Measurements from ENCODE around the gene LCN6. TPM values are rescaled to one million over a fixed set of nuclear protein-coding genes. Genes with fewer than 3 reads are reported as not detected.
"Not testable (repeated sequence)": the region's sequence is repeated elsewhere in the genome, so short reads cannot be mapped to it uniquely, and the experiment has no call there.

LCN6 gene
- total RNA-seq, 2 experiments from 2014 or later, result not detected

DNA sequence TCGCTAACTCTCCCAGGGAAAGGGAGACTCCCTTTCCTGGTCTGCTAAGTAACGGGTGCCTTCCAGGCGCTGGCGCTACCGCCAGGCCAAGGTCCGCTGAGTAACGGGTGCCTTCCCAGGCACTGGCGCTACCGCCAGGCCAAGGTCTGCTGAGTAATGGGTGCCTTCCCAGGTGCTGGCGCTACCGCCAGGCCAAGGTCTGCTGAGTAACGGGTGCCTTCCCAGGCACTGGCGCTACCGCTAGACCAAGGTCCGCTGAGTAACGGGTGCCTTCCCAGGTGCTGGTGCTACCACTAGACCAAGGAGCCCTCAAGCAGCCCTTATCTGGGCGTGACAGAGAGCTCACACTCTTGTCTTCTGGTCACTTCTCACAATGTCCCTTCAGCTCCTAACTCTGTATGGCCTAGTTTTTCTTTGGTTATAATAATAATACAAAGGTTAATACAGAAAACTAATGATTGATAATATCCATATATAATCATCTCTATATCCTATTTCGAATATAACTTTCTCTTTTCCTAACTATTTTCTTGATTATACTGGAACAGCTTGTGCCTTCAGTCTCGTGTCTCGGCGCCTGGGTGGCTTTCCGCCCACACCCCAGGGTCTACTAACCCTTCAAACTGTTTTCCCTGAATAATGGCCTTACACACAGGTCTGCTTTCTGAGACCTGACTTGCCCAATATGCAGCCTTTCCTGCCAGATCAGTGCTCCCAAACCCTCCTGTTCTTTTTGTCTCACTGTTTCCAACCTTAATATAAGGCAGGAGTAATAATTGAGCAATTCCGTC lies 37.4 kb upstream of the LCN6 start:
- CTCF ChIA-PET, result interaction anchor here (1.1 to 3.8 kb wide), 5 partner anchors 16 to 249 kb away, joined by 3 to 23 read pairs (median 3); no protein-coding TSS in a partner anchor
- POLR2A ChIA-PET, result not testable (repeated sequence)

DNA sequence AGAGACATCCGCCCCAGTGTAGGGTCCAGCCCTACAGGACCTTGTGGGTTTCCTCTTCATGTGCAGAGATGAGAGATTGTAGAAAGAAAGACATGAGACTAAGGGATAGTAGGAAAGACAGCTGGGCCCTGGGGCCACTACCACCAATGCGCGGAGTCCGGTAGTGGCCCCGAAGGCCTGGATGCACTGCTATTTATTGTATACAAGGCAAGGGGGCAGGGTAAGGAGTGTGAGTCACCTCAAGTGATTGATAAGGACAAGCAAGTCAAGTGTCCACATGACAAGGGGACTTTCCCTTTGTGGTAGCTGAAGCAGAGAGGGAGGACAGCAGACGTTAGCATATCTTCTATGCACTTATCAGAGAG lies 36.7 kb upstream of the LCN6 start:
- ChIA-PET CTCF (interaction anchor here (1.5 to 3.8 kb wide), 3 partner anchors 16 to 250 kb away, joined by 3 to 23 read pairs (median 4); no protein-coding TSS in a partner anchor), POLR2A (no interaction called here)

DNA sequence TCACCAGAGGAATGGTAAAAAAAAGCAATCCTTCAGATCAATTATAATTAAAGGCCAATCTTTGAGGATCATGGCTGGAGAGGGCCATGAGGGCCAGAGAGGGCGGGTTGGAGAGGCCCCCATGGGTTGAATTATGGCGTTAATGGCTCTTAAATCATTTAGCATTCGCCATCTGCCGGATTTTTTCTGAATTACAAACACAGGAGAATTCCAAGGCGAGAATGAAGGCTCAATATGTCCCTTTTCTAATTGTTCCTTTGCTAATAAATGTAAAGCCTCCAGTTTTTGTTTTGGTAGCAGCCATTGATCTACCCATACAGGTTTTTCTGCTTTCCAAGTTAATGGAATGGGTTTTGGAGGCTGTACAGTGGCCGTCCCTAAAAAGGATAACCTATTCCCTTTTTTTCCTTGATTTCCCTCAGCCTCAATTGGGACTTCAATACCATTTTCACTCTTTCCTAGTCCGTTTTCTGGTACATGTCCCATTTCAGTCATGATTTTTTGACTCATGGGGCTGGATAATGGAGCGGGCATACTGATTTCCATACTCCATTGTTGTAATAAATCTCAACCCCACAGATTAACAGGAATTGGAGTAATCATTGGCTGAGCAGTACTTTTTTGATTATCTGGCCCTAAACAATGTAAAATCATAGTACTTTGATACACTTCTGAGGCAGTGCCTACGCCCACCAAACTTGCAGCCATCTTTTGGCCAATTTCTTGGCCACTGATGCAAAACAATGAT lies 36.1 kb upstream of the LCN6 start:
- ChIA-PET CTCF (interaction anchor here (0.9 to 1.6 kb wide), 2 partner anchors 15 to 26 kb away, joined by 3 to 4 read pairs; partner anchors contain the start of gene LCN8), POLR2A (no interaction called here)

DNA sequence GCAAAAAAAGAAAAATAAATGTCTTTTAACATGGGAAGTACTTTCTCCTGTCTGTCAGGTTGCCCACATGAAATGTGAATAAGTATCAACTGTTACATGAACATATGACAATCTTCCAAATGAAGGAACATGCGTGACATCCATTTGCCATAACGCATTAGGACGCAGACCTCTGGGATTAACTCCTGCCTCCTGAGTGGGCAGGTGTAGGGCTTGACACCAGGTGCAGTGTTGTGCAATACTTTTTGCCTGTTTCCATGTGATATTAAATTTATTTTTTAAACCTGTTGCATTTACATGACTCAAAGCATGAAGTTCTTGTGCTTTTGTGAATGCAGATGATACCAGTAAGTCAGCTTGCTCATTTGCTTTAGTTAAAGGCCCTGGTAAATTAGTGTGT lies 34.1 kb upstream of the LCN6 start:
- ChIA-PET CTCF (no interaction called here), POLR2A (no interaction called here)

DNA sequence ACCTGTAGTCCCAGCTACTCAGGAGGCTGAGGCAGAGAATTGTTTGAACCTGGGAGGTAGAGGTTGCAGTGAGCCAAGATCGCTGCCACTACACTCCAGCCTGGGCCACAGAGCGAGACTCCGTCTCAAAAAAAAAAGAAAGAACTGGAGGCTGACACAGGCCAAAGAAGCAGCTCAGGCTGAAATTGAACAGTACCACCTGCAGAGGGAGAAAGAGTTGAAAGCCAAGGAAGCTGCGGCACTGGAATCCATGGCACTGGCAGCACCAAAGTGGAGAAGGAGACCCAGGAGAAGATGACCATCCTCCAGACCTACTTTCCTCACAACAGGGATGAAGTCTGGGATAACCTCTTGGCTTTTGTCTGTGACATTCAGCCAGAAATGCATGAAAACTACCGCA lies 31.5 kb upstream of the LCN6 start:
- ChIA-PET CTCF (interaction anchor here (0.6 to 1.1 kb wide), 2 partner anchors 9 to 288 kb away, joined by 4 to 5 read pairs; no protein-coding TSS in a partner anchor), POLR2A (no interaction called here)

DNA sequence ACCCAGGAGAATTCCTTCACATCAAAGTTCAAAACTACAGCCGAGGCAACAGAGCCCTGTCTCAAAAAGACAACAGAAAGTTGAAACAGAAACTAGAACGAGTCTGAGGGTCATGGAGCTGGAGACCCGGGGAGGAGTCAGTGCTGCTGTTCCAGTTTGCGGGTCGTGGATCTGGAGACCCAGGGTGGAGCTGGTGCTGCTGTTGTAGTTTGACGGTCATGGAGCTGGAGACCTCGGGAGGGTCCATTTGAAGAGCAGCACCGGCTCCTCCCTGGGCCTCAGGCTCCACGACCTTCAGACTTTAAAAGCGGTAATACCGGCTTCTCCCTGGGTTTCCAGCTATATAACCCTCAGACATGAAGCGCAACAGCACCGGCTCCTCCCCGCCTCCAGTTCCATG lies 29.0 kb upstream of the LCN6 start:
- POLR2A ChIA-PET, result interaction anchor here (0.5 kb wide), 1 partner anchor 293 kb away, joined by 7 read pairs; the partner anchor contains the start of gene SAPCD2
- CTCF ChIA-PET, result interaction anchor here (0.6 to 2.0 kb wide), 4 partner anchors 9 to 65 kb away, joined by 3 to 7 read pairs (median 4); partner anchors contain the start of gene AJM1

DNA sequence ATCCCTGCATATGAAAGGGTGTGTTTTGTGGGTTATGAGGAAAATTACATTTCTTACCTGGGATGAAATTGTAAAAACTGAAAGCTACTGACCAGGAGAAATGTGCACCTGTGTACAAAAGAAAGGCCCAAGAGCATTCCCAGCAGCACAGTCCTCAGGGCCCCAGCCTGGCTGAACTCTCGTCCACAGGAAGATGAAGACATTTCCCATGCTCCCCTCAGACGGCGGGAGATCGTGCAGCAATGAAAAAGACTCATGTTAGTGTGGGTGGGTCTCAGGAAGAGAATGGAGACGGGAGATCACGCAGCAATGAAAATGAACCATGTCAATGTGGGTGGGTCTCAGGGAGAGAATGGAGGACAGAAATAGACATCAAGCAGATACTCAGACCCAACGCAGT lies 28.6 kb upstream of the LCN6 start:
- CTCF ChIA-PET, result interaction anchor here (1.1 to 2.0 kb wide), 2 partner anchors 11 to 65 kb away, joined by 3 to 7 read pairs; partner anchors contain the start of gene AJM1
- POLR2A ChIA-PET, result no interaction called here

DNA sequence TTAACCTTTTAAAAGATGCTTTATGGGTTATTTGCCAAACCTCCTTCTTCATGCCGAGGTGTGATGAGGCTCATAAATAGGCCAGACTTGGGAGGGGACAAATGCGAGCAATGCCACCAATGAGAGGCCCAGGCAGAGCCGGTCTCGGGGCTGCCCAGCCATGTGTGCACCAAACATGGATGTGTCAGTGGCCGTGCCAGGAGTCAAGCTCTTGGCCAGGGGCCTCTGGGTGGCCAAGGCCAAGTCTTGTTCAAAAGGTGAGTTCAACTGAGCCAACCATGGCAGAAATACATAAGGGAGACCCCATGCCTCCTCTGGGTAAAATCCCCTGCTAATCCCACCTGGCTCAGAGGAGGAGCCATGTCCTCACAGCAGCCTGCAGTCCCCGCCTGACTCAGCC lies 26.9 kb upstream of the LCN6 start:
- POLR2A ChIA-PET, result no interaction called here
- CTCF ChIA-PET, result interaction anchor here (0.6 kb wide), 1 partner anchor 13 kb away, joined by 3 read pairs; no protein-coding TSS in a partner anchor

DNA sequence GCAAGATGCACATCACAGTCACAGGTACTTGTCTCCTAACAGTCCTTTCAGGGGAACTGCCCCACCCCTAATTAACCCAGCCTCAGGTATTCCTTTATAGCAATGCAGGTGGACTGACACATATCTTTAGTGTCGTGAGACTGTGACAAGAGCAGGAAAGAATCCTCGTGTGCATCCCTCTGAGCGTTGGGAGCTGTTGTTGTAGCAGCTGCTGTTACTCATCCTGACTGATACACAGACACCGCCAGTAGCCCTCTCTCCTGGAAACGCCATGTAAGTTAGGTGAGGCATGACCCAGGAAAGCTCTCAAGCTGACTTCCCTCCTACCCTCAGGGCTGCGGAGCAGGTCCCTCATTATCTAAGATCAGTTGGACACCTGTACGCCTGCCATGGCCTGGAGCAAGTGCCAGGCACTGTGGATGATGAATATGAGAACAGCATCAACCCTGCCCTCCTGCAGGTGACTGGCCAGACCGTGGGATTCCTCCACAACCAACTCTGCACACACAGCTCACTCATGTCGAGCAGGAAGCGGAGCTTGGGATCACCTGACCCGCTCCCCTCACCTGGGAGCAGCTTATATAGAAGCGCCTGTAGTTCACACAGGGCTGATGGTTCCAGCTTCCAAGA lies 26.2 kb upstream of the LCN6 start:
- CTCF ChIA-PET, result interaction anchor here (0.6 kb wide), 1 partner anchor 47 kb away, joined by 3 read pairs; no protein-coding TSS in a partner anchor
- POLR2A ChIA-PET, result no interaction called here

DNA sequence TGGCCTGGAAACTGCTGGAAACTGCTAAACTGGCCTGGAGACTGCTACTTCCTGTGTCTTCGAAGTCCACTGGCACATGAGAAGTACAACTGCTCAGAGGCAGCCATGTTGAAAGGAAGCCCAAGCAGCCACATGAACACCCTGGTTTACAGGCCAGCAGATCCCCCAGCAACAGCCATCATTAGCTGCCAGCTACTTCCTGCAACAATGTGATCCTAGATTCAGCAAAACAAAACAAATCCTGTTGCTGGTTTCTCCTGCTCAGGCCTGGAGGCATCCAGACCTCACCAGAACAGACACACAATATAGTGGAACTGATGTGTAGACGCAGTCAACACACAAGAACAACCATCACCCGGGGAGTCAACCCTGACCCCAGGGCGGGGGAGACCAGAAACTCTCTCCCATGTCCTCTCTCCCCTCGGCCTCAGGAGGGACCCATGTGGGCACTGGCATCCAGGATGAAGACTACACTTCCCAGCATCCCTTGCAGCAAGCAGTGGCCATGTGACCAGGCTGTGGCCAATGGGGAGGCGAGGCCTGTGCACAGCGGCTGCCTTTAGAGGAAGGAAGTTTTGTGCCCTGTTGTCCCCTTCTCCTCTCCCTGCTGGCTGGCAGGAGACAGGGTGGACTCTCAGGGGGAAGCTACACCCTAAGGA lies 25.2 kb upstream of the LCN6 start:
- CTCF ChIA-PET, result interaction anchor here (1.0 kb wide), 1 partner anchor 13 kb away, joined by 3 read pairs; no protein-coding TSS in a partner anchor
- POLR2A ChIA-PET, result no interaction called here

DNA sequence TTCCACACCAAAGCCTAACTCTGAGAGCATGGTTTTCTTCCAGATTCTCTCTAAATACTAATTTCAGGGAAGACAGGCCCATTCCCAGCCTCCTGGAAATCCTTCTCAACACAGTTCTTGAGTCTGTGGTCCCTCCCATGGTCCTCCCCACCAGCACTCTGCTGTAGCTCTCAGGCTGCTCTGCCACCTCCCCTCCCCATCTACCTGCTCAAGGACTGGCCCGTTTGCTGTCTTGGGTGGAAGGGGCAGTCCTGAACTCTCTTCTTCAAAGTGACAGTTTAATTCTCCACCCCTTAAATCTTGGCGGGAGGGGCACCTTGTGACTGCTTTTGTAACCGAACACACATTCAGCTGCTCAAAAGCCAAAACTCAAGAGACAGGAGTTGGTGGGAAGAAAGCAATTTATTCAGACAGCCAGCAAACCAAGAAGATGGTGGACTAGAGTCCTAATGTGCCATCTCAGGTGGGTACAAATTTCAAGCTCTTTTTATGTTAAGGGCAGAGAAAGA lies 23.6 kb upstream of the LCN6 start:
- CTCF ChIA-PET, result interaction anchor here (1.6 kb wide), 1 partner anchor 34 kb away, joined by 3 read pairs; no protein-coding TSS in a partner anchor

DNA sequence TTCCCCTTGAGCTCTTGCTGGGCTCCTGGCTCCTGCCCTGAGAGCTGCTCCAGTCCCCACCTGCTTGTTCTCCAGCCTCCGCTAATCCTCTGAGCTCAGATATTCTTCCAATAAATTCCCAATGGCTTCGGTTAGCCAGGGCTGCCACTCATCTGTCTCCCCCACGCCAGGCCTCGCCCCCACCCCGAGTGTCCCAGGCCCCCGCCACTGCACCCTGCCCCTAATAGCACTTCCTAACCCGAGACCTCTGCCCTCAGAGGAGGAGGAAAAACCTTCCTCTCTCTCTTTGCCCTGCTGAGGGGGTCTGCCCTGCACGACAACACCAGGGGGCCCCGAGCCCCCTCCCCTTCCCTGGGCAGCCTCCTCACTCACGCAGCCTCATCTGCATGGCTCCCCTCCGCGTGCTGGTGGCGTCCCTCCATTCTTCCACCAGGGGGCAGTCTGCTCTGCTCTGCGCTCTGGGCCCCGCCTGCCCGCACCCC lies 21.4 kb upstream of the LCN6 start:
- CTCF ChIA-PET, result interaction anchor here (0.7 to 1.3 kb wide), 2 partner anchors 9 to 16 kb away, joined by 3 to 4 read pairs; no protein-coding TSS in a partner anchor

More for the DNA sequence above, 23.6 kb upstream of the LCN6 start:
- POLR2A ChIA-PET, result no interaction called here

DNA sequence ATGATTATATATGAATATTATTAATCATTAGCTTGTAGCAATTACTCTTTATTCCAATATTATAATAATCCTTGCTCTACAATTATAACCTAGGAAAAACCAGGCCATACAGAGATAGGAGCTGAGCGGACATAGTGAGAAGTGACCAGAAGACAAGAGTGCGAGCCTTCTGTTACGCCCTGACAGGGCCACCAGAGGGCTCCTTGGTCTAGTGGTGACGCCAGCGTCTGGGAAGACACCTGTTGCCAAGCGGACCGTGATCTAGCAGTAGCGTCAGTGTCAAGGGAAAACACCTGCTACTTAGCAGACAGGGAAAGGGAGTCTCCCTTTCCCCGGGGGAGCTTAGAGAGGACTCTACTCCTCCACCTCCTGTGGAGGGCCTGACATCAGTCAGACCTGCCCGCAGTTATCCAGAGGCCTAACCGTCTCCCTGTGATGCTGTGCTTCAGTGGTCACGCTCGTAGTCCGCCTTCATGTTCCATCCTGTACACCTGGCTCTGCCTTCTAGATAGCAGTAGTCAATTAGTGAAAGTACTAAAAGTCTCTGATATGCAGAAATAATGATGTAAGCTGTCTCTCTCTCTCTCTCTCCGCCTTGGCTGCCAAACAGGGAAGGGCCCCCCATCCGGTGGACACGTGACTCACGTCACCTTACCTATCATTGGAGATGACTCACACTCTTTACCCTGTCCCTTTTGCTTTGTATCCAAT lies 18.2 kb upstream of the LCN6 start:
- ChIA-PET CTCF (interaction anchor here (0.8 to 2.0 kb wide), 5 partner anchors 15 to 298 kb away, joined by 3 to 6 read pairs (median 3); no protein-coding TSS in a partner anchor), POLR2A (interaction anchor here (1.1 kb wide), 1 partner anchor 16 kb away, joined by 3 read pairs; no protein-coding TSS in a partner anchor)

More for the DNA sequence above, 21.4 kb upstream of the LCN6 start:
- POLR2A ChIA-PET, result no interaction called here

DNA sequence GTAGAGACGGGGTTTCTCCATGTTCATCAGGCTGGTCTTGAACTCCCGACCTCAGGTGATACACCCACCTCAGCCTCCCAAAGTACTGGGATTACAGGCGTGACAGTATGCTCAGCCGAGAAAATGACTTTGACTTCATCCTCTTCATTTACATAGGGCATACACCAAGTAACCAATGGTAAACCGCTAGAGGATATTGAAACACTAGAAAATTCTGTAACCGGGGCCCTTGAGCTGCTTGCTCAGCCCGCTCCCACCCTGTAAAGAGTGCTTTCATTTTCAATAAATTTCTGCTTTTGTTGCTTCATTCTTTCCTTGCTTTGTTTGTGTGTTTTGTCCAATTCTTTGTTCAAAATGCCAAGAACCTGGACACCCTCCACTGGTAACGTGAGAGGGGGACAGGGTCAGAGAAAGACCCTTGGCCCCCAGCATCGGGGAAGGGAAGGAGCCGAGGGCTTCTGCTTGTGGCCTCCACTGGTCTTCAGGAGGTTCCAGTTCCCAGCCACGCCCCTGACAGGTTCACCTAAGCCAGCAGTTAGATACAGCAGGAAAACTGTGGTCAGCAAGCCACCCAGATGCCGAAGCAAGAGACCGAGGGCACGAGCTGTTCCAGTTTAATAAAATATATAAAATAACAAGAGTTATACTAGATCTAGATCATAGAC lies 17.6 kb upstream of the LCN6 start:
- ChIA-PET CTCF (interaction anchor here (0.8 to 2.0 kb wide), 5 partner anchors 14 to 298 kb away, joined by 3 to 6 read pairs (median 3); no protein-coding TSS in a partner anchor), POLR2A (interaction anchor here (1.1 kb wide), 1 partner anchor 15 kb away, joined by 3 read pairs; no protein-coding TSS in a partner anchor)

DNA sequence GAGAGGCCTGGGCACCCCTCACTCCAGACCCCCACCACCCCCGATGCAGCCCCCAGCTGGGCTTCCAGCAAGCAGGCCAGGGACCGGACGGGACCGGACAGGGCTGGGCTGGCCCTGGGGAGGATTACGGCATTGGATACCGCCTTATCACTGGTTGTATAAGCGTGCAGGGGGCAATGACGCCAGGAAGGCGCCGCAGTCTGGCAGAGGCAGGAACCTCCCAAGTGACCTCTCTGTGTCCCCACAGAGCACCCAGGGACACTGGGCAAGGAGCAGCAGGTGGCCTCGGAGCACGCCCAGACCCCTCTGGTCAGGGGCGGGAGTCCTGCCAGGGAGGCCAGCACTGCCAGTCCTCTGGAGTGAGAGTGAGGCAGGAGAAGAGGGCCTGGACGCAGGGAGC lies 16.7 kb upstream of the LCN6 start:
- POLR2A ChIA-PET, result no interaction called here
- CTCF ChIA-PET, result interaction anchor here (2.0 kb wide), 1 partner anchor 13 kb away, joined by 6 read pairs; no protein-coding TSS in a partner anchor

DNA sequence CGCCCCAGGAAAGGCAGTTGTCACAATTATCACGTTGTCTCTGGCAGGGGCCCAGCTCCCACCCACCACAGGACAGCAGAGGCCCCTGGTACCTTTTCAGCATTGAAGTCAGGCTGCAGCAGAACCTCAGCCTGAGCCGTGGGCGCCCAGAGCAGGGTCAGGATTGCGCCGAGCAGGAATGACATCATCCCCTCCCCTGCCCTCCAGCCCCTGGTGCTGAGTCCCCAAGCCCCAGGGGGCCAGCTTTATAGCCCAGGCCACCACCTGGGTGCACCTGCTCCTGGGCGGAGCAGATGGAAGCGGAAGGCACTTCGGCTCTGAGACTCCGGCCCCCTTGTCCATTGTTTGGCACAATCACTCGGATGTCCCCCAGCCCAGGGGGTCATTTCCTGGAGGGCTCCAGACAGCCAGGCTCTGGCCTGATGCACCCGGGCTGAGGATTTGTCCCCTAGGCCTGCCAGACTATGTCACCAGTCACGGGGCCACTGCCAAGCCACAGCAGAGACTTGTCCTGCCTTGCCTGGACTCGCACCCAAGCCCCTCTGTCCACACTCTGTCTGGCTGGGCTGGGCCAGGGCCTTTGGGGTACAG lies 16.1 kb upstream of the LCN6 start, which contains the start of gene LCN15:
Gene LCN15 (minus strand): TSS at position 218 of the 591 bp plus-strand sequence. CDS start 30 bp downstream, at position 188.
- POLR2A ChIA-PET, result no interaction called here
- CTCF ChIA-PET, result interaction anchor here (0.7 to 0.8 kb wide), 2 partner anchors 10 to 38 kb away, joined by 3 read pairs; no protein-coding TSS in a partner anchor

DNA sequence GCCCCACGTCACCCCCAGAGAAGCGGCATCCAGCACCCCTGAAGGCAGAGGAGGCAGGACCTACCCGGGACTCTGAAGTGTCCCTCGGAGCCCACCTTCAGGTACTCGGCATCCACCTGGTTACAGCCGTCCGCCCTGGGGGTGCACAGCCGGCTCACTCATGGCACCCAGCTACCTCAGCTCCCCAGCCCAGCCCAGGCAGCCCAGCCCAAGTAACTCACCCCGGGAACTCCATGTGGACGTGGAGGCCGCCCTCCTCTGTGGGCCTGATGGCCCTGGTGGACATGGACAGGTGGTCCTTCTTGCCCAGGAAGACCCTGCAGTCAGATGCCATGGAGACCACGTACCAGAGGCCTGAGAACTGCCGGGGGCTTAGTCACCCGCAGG lies 15.3 kb upstream of the LCN6 start:
- ChIA-PET POLR2A (no interaction called here), CTCF (interaction anchor here (0.8 kb wide), 1 partner anchor 9 kb away, joined by 3 read pairs; no protein-coding TSS in a partner anchor)

Data from activated CD8-positive, alpha-beta memory T cell treated with anti-CD3 and anti-CD28 coated beads for 36 hours (primary cell).